GM12878 (cell line): Measurements from ENCODE around the gene MYBPC1.

Source experiments
- HCFC1 ChIP-seq: fragments of 150-350 bp; IDR thresholded peaks from 2 replicates; pipeline ENCODE4 v1.6.1; 2014; ENCODE audit warnings: low read length
- HDAC2 ChIP-seq: fragments of 200-600 bp; sonication (generic); IDR thresholded peaks from 2 replicates; pipeline ENCODE4 v1.6.1; 2017
- IRF3 ChIP-seq: fragments of 450-650 bp; IDR thresholded peaks from 2 replicates; pipeline ENCODE4 v1.6.1; 2014; ENCODE audit warnings: mild to moderate bottlenecking
- KDM1A ChIP-seq: fragments of 200-600 bp; sonication (generic); IDR thresholded peaks from 2 replicates; pipeline ENCODE4 v1.6.1; 2016; ENCODE audit warnings: borderline replicate concordance
- MXI1 ChIP-seq: fragments of 150-350 bp; IDR thresholded peaks from 2 replicates; pipeline ENCODE4 v1.6.1; 2011; ENCODE audit warnings: low read depth, mild to moderate bottlenecking, inconsistent platforms, low read length, improper control_type of control experiment
- NR2F1 ChIP-seq: fragments of 450-650 bp; conservative IDR thresholded peaks from 2 replicates; pipeline ENCODE4 v1.6.1; 2017; ENCODE audit warnings: mild to moderate bottlenecking
- POLR2A ChIP-seq: IDR thresholded peaks from 2 replicates; pipeline ENCODE4 v1.6.1; 2011; ENCODE audit warnings: low read depth, mild to moderate bottlenecking, low read length
- POLR2AphosphoS2 ChIP-seq: IDR thresholded peaks from 2 replicates; pipeline ENCODE4 v1.6.1; 2011; ENCODE audit warnings: low read depth, mild to moderate bottlenecking, low read length, improper control_type of control experiment, moderate library complexity
- POLR2AphosphoS5 ChIP-seq: IDR thresholded peaks from 2 replicates; pipeline ENCODE4 v1.6.1; 2011; ENCODE audit warnings: mild to moderate bottlenecking, low read length, inconsistent platforms
- RAD21 ChIP-seq: IDR thresholded peaks from 2 replicates; pipeline ENCODE4 v1.6.1; 2011; ENCODE audit warnings: mild to moderate bottlenecking, low read depth, low read length, moderate library complexity; ENCODE audit not compliant: insufficient read depth
- TCF12 ChIP-seq: IDR thresholded peaks from 2 replicates; pipeline ENCODE4 v1.6.1; 2011; ENCODE audit warnings: low read depth, mild to moderate bottlenecking, low read length
- TF ChIP-seq, protein P1 (sequence below), 3 experiments: IDR thresholded peaks in 2 of 3; conservative IDR thresholded peaks in 1 of 3; 2 replicates each; pipeline ENCODE4 v1.5.1; 2011; ENCODE audit warnings: low read depth in 3 of 3, low read length in 3 of 3, mild to moderate bottlenecking in 3 of 3, control low read depth in 2 of 3, moderate library complexity in 2 of 3, inconsistent platforms in 1 of 3, mixed read lengths in 1 of 3; ENCODE audit not compliant: control insufficient read depth in 2 of 3, insufficient read depth in 1 of 3; ENCODE audit errors: extremely low read depth in 1 of 3
- TF ChIP-seq, protein P2 (sequence below): IDR thresholded peaks from 2 replicates; pipeline ENCODE4 v1.6.1; 2012; ENCODE audit warnings: mild to moderate bottlenecking, low read depth, low read length

DNA sequence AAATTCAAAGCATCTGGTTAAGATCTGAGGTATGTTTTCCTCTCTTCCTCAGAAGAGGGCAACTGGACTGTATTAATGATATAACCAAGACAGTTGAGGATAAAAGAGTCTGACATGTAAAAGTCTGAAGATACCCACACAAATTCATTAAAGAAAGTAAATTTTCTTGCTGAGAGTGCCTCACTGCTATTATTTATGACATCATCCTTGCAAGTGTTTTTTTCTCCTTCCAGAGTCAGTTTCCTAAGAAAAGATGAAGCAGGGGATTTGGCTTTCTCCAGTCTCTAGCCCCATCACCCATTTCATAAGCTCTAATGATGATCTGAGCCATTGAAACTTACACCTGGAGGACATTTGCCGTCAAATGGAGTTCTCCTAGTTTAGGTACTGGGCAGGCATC lies 21.0 kb upstream of the MYBPC1 start:
- TF ChIP-seq TCF12 (no peak), POLR2AphosphoS5 (no peak), NR2F1 (no peak), POLR2A (no peak), IRF3 (no peak), POLR2AphosphoS2 (no peak), KDM1A (no peak), MXI1 (no peak), HDAC2 (no peak), RAD21 (no peak), HCFC1 (no peak)
- TF ChIP-seq, protein P1, sequence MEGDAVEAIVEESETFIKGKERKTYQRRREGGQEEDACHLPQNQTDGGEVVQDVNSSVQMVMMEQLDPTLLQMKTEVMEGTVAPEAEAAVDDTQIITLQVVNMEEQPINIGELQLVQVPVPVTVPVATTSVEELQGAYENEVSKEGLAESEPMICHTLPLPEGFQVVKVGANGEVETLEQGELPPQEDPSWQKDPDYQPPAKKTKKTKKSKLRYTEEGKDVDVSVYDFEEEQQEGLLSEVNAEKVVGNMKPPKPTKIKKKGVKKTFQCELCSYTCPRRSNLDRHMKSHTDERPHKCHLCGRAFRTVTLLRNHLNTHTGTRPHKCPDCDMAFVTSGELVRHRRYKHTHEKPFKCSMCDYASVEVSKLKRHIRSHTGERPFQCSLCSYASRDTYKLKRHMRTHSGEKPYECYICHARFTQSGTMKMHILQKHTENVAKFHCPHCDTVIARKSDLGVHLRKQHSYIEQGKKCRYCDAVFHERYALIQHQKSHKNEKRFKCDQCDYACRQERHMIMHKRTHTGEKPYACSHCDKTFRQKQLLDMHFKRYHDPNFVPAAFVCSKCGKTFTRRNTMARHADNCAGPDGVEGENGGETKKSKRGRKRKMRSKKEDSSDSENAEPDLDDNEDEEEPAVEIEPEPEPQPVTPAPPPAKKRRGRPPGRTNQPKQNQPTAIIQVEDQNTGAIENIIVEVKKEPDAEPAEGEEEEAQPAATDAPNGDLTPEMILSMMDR (IDR thresholded peaks at IDR 0.05 in 2 of 3, conservative IDR thresholded peaks at IDR 0.05 in 1 of 3; ENCODE audit: control insufficient read depth in 2 of 3, extremely low read depth in 1 of 3, insufficient read depth in 1 of 3, low read depth in 3 of 3, low read length in 3 of 3), result no peak
- TF ChIP-seq, protein P2, sequence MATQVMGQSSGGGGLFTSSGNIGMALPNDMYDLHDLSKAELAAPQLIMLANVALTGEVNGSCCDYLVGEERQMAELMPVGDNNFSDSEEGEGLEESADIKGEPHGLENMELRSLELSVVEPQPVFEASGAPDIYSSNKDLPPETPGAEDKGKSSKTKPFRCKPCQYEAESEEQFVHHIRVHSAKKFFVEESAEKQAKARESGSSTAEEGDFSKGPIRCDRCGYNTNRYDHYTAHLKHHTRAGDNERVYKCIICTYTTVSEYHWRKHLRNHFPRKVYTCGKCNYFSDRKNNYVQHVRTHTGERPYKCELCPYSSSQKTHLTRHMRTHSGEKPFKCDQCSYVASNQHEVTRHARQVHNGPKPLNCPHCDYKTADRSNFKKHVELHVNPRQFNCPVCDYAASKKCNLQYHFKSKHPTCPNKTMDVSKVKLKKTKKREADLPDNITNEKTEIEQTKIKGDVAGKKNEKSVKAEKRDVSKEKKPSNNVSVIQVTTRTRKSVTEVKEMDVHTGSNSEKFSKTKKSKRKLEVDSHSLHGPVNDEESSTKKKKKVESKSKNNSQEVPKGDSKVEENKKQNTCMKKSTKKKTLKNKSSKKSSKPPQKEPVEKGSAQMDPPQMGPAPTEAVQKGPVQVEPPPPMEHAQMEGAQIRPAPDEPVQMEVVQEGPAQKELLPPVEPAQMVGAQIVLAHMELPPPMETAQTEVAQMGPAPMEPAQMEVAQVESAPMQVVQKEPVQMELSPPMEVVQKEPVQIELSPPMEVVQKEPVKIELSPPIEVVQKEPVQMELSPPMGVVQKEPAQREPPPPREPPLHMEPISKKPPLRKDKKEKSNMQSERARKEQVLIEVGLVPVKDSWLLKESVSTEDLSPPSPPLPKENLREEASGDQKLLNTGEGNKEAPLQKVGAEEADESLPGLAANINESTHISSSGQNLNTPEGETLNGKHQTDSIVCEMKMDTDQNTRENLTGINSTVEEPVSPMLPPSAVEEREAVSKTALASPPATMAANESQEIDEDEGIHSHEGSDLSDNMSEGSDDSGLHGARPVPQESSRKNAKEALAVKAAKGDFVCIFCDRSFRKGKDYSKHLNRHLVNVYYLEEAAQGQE, result no peak
